ENCODE data around the gene SSR1.

DNA sequence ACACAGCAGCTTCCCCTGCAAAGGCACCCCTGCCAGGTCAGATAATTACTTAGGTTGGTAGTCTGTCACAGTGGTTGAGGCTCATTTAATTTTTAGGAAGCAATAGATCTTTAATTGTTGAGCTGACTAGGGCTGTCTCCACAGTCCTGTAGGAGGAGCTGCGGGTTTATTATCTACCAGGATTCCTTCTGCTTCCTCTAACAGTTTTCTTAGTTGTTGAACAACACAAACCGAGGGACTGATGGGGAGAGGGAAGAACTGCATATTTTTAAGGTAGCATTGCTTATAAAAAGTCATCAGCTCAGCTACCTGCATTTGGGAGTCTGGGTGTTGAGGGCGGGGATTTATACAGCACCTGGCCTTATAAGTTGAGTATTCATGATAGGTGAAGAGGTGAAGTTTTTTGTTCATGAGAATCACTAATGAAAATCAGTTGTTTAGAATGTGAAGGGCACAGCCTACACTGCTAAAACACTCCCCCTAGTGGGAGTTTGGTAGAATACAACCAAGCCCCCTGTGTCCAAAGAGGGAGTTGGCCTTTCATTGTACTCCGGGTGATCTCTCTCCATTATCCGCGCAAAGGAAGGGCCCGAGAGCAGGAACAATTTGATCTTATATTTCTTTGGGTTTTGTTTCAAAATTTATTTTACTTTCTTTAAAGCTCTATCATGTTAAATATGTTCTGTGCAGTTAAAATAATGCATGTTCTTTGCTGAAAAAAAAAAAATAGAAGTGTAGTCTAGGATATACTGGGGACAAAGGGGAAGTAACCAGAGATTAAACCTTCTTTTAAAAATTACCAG, 69.6 kb downstream of the SSR1 start:
- TF ChIP-seq POLR2AphosphoS5 (IDR thresholded peaks at IDR 0.05; ENCODE audit: low read depth, low read length): no peak
- no peak for TF ChIP-seq TAF1 (IDR thresholded peaks at IDR 0.05; ENCODE audit: borderline replicate concordance, insufficient read depth, low read length)
- TF ChIP-seq, protein P1, sequence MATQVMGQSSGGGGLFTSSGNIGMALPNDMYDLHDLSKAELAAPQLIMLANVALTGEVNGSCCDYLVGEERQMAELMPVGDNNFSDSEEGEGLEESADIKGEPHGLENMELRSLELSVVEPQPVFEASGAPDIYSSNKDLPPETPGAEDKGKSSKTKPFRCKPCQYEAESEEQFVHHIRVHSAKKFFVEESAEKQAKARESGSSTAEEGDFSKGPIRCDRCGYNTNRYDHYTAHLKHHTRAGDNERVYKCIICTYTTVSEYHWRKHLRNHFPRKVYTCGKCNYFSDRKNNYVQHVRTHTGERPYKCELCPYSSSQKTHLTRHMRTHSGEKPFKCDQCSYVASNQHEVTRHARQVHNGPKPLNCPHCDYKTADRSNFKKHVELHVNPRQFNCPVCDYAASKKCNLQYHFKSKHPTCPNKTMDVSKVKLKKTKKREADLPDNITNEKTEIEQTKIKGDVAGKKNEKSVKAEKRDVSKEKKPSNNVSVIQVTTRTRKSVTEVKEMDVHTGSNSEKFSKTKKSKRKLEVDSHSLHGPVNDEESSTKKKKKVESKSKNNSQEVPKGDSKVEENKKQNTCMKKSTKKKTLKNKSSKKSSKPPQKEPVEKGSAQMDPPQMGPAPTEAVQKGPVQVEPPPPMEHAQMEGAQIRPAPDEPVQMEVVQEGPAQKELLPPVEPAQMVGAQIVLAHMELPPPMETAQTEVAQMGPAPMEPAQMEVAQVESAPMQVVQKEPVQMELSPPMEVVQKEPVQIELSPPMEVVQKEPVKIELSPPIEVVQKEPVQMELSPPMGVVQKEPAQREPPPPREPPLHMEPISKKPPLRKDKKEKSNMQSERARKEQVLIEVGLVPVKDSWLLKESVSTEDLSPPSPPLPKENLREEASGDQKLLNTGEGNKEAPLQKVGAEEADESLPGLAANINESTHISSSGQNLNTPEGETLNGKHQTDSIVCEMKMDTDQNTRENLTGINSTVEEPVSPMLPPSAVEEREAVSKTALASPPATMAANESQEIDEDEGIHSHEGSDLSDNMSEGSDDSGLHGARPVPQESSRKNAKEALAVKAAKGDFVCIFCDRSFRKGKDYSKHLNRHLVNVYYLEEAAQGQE (IDR thresholded peaks at IDR 0.05; ENCODE audit: insufficient read depth in 1 of 2, low read depth in 2 of 2, low read length in 2 of 2): no peak
- TF ChIP-seq SIN3A (IDR thresholded peaks at IDR 0.05; ENCODE audit: borderline replicate concordance, insufficient read depth, low read length): no peak
- TF ChIP-seq FOXP2 (optimal IDR thresholded peaks at IDR 0.05; ENCODE audit: borderline replicate concordance, extremely low read depth, extremely low read length, insufficient read depth): no peak

Data from PFSK-1 (cell line).